Measurements from ENCODE around the gene ACTN1.

Gene ACTN1

GRCh38 chr14:68994056-68994455 is 15.0 kb upstream of the ACTN1 start:
- Histone ChIP-seq H3K9me3 (ENCODE audit: control insufficient read depth, insufficient read depth, low read depth, low read length) (no peaks in the 10 kb centered on the region), H3K4me1 (ENCODE audit: control insufficient read depth, insufficient read depth, low read length) (no peaks in the 10 kb centered on the region), H3K4me3 (ENCODE audit: low read depth, low read length) (no peak overlapping the region), H3K36me3 (ENCODE audit: control insufficient read depth in 2 of 2, insufficient read depth in 1 of 2, low read length in 2 of 2) (no peaks in the 10 kb centered on the region), H3K27ac (ENCODE audit: extremely low read depth, low read depth, low read length) (no peak overlapping the region)
- TF ChIP-seq PRDM1 (tag by site-specific recombination; IDR thresholded peaks at IDR 0.05) (no peak), ZNF777 (tag by site-specific recombination; IDR thresholded peaks at IDR 0.05; ENCODE audit: borderline replicate concordance) (no peak), ZNF560 (tag by site-specific recombination; IDR thresholded peaks at IDR 0.05; ENCODE audit: borderline replicate concordance) (no peak), ZNF521 (tag by site-specific recombination; IDR thresholded peaks at IDR 0.05) (no peak)
- ChIA-PET POLR2A (no interaction called here), CTCF (interaction anchor here (0.6 kb wide), 1 partner anchor 38 kb away, joined by 3 read pairs; no protein-coding TSS in a partner anchor)

- ChIA-PET CTCF (interaction anchor here (0.7 kb wide), 1 partner anchor 71 kb away, joined by 3 read pairs; no protein-coding TSS in a partner anchor), POLR2A (interaction anchor here (0.6 kb wide), 1 partner anchor 77 kb away, joined by 4 read pairs; no protein-coding TSS in a partner anchor)
- no peaks in the 10 kb centered on the region for H3K9me3 ChIP-seq (ENCODE audit: control insufficient read depth, insufficient read depth, low read depth, low read length)
- H3K4me1 ChIP-seq (ENCODE audit: control insufficient read depth, insufficient read depth, low read length): no peaks in the 10 kb centered on the region
- no peaks in the 10 kb centered on the region for H3K36me3 ChIP-seq (ENCODE audit: control insufficient read depth in 2 of 2, insufficient read depth in 1 of 2, low read length in 2 of 2)
- TF ChIP-seq SP2 (tag by site-specific recombination; IDR thresholded peaks at IDR 0.05) (peak; percentile 64), PRDM10 (tag by site-specific recombination; IDR thresholded peaks at IDR 0.05) (peak; percentile 51), ZNF221 (tag by site-specific recombination; IDR thresholded peaks at IDR 0.05; ENCODE audit: borderline replicate concordance) (no peak), ZSCAN16 (tag by site-specific recombination; IDR thresholded peaks at IDR 0.05) (no peak)
- H3K4me3 ChIP-seq (ENCODE audit: low read depth, low read length): no peak overlapping the region
- H3K27ac ChIP-seq (ENCODE audit: extremely low read depth, low read depth, low read length): no peak overlapping the region
These were observed 8.5 kb upstream of the ACTN1 start for GRCh38 chr14:68987653-68988036.

GRCh38 chr14:68986926-68987652 is 8.0 kb upstream of the ACTN1 start:
- H3K4me3 ChIP-seq (ENCODE audit: low read depth, low read length): no peak overlapping the region
- no peaks in the 10 kb centered on the region for H3K9me3 ChIP-seq (ENCODE audit: control insufficient read depth, insufficient read depth, low read depth, low read length)
- no peaks in the 10 kb centered on the region for H3K36me3 ChIP-seq (ENCODE audit: control insufficient read depth in 2 of 2, insufficient read depth in 1 of 2, low read length in 2 of 2)
- CTCF ChIA-PET: no interaction called here
- no peaks in the 10 kb centered on the region for H3K4me1 ChIP-seq (ENCODE audit: control insufficient read depth, insufficient read depth, low read length)
- POLR2A ChIA-PET: interaction anchor here (0.6 kb wide), 1 partner anchor 78 kb away, joined by 4 read pairs; no protein-coding TSS in a partner anchor
- no peak overlapping the region for H3K27ac ChIP-seq (ENCODE audit: extremely low read depth, low read depth, low read length)
- TF ChIP-seq ZNF837 (tag by site-specific recombination; IDR thresholded peaks at IDR 0.05) (no peak), MYNN (tag by site-specific recombination; IDR thresholded peaks at IDR 0.05; ENCODE audit: borderline replicate concordance) (no peak), ZNF324 (tag by site-specific recombination; IDR thresholded peaks at IDR 0.05) (no peak), ZNF488 (tag by site-specific recombination; IDR thresholded peaks at IDR 0.05) (no peak), ZNF549 (tag by site-specific recombination; IDR thresholded peaks at IDR 0.05) (no peak), SCRT2 (tag by site-specific recombination; IDR thresholded peaks at IDR 0.05) (0 out of 2 replicates have a peak, but pooled peaks have one; percentile 32), ZNF664 (tag by site-specific recombination; IDR thresholded peaks at IDR 0.05) (peak; percentile 91), GLIS1 (tag by site-specific recombination; IDR thresholded peaks at IDR 0.05) (no peak)
